Activated CD8-positive, alpha-beta memory T cell treated with anti-CD3 and anti-CD28 coated beads, Interleukin-2, amount 50 U/mL, for 1 hour (primary cell): ENCODE results near the gene RIMS1.

ENCODE experiments used
- DNase-seq: peaks from one replicate; pipeline ENCODE4 v3.0.0-alpha.2; 2020; ENCODE audit errors: extremely low read depth

Gene RIMS1, protein sequence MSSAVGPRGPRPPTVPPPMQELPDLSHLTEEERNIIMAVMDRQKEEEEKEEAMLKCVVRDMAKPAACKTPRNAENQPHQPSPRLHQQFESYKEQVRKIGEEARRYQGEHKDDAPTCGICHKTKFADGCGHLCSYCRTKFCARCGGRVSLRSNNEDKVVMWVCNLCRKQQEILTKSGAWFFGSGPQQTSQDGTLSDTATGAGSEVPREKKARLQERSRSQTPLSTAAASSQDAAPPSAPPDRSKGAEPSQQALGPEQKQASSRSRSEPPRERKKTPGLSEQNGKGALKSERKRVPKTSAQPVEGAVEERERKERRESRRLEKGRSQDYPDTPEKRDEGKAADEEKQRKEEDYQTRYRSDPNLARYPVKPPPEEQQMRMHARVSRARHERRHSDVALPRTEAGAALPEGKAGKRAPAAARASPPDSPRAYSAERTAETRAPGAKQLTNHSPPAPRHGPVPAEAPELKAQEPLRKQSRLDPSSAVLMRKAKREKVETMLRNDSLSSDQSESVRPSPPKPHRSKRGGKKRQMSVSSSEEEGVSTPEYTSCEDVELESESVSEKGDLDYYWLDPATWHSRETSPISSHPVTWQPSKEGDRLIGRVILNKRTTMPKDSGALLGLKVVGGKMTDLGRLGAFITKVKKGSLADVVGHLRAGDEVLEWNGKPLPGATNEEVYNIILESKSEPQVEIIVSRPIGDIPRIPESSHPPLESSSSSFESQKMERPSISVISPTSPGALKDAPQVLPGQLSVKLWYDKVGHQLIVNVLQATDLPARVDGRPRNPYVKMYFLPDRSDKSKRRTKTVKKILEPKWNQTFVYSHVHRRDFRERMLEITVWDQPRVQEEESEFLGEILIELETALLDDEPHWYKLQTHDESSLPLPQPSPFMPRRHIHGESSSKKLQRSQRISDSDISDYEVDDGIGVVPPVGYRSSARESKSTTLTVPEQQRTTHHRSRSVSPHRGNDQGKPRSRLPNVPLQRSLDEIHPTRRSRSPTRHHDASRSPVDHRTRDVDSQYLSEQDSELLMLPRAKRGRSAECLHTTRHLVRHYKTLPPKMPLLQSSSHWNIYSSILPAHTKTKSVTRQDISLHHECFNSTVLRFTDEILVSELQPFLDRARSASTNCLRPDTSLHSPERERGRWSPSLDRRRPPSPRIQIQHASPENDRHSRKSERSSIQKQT (N-terminal part only)

DNA sequence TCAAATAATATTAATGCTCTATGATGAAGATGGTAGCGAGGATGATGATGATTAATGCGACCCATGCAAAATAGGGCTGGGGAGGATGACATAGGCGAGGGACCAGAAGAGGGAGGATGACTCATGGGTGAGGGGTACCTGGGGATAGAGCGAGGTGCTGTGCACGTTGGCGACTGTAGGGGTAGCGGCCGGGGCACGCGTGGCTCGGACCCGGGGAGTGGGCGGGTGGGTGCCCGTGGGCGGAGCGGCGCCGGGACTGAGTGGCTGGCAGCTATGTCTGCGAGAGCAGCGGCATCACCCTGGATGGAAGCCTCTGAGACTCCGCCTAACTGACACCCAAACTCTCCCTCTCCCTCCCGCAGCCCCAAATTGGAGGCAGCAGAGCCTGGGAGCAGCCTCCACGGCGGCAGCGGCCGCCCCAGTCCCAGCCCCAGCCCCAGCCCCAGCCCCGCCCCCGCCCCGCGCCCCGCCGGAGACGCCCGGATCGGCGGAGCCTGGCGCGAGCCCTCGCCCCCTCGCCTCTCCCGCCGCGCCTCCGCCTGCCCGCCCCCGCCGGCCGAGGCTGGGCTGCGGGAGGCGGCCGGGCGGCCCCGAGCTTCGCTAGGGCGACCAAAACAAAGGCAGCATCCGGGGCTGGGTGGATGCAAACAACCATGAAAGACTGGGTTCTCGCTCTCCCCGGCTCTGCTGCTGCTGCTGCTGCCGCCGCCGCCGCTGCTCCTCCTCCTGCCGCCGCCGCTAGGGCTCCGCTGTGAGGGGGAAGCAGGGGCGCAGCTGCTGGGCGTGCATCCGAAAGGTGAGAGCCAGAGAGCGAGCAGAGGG is at the start of gene RIMS1:
Gene RIMS1, plus strand, starts transcription at position 367 of the 822 bp plus-strand sequence. CDS start 474 bp downstream, outside the sequence.
- DNase-seq: no peak

DNA sequence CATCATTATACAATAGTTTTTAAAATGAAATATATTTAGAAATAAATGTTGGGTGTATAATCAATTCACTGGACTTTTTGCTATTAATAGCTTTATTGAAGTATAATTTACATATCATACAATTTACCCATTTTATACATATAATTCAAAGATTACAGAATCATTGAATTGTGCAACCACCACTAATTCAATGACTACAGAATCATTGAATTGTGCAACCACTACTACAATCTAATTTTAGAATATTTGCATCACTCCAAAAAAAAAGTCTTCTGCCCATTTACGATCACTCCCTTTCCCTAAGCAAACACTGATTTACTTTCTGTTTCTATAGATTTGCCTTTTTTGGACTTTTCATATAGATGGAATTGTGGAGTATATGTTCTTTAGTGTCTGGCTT is 35.1 kb upstream of the RIMS1 start:
- no peak for DNase-seq

DNA sequence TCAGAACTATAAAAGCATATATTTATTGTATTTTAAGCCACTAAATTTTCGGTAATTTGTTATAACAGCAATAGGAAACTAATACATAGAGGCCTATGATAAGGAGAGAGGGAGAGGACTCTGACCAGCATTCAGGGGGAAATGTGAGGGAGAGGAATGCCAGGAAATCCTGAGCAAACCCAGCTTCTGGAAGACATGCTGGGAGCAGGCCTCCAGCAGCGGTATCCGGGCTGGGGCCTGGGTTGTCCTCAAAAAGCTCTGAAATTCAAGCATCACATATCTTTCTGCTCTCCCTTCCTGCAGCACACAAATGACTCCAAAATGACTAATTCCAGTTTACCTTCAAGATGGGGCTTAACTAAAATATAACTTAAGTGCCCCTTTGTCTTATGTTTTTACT is 33.4 kb upstream of the RIMS1 start:
- DNase-seq: no peak

DNA sequence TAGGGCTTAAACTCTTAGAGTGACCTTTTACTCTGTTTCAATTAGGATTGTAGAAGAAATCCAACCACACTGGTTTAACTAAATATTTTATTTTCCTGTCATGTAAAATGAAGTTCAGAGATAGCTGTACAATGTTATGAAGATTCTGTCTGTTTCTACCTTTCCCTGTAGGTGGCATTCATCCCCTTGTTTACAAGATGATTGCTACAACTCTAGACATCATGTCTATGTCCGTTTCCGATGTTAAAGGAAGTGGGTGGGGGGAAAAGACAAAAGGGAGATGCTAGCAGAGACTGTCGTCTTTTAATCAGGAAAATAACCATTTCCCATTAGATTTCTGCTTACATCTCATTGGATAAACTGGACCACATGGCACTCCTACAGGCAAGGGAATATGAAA is 30.9 kb upstream of the RIMS1 start:
- DNase-seq: no peak

DNA sequence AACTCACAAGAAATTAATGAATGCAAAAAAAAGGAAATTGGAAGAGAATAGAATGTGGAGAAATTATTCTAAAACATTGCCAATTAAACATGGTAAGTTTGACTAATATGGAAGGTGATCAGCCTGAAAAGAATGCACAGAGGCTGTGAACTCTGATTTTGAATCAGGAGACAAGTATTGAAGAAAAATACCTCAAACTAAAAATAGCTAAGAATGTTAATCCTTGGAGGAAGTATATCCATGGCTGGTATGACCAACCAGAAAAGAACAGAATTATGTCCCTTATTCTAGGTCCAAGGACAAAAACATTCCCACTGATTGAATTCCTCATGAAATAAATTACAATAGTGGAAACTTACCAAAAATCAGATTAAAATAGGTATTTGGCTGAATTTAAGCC is 7.3 kb upstream of the RIMS1 start:
- no peak for DNase-seq

DNA sequence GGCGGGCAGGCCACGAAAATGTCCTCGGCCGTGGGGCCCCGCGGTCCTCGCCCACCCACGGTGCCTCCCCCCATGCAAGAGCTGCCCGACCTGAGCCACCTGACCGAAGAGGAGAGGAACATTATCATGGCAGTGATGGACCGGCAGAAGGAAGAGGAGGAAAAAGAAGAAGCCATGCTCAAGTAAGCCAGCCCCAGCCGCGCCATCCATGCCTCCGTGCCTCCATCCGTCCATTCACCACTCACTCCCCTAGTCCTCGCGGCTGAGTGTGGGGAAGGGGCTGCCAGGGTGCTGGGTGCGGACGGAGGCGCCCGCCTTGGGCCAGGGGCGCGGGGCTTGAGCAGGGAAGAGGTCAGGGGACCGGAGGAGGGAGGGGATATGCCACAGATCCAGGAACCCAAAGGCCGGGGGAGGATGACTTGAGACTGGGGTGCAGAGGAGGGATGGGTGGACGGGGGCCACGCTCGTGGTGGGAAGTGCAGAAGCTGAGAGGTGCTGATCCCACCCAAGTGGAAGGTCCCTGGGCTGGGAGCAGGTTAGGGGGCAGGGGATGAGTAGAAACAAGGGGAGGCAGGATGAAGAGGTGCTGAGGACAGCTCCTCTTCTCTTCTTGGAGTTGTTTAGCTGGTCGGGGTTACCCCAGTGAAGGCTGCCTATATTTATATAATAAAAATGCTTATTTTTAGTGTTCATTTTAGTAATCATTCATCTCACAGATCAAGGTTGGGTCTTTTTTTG is 825 bp downstream of the RIMS1 start:
- no peak for DNase-seq

DNA sequence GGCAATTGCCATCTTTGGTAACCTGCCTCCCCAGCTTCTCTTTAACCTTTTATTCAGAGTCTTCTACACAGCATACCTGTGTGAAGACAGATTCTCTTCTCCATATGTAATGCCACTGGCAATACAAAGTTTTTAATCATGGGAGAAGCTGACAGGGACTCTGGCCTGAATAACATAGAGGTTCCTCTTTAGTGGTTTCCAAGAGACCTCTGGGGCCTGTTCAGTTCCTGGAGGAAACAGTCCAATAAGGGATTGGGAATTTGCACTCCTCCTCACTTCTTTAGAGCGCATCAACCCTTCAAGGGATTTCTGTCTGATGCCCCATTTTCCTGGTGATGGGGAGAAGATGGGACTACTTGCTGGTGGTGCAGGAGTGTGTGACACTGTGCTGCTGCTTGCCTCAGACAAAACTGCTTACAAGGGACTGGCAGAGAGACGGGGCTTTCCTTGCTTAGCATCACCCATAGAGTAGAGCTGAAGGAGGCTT is 1.4 kb downstream of the RIMS1 start:
- no peak for DNase-seq

DNA sequence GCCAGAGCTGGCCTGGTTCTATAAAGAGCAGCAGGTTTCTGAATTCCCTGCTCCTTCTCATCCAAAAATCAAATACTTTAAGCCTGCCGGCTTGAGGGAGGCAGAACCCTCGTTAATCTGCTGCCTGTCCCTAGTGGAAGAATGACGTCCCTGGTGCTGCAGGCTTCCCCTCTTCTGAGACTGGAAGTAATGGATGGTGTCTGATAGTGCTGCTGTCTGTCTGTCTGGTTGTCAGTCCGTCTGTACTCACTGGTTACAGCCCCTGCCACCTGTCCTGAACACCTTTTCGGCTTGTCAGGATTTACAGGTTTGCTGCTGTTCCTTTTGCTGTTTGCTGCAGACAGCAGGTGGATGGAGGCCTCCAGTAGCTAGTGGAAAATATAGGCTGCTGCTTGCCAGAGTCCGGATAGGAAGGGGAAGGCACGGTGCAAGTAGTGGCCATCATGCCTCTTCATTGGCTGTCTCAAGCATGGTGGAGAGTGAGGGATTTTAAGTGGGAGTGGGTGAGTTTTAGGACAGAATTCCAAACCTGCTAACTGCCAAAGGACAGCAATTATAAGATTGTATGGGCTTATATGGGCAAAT is 2.5 kb downstream of the RIMS1 start:
- no peak for DNase-seq

DNA sequence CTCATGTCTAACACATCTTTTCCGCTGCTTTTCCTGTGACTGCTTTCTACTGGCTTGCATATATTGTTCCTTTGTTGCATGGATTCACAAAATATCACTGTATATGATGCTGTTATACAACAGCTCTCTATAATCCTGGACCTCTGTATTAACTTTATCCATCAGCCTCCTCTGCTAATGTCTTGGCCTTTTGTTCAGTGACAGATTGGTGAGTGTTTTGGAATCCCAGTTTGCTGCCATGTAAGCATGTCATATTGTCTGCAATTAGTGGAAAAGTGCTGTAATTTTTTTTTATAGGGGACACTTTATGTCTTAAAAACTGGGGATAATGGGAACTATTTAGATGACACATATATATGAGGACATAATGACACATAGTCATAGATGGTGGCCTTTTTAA is 3.0 kb downstream of the RIMS1 start:
- no peak for DNase-seq

DNA sequence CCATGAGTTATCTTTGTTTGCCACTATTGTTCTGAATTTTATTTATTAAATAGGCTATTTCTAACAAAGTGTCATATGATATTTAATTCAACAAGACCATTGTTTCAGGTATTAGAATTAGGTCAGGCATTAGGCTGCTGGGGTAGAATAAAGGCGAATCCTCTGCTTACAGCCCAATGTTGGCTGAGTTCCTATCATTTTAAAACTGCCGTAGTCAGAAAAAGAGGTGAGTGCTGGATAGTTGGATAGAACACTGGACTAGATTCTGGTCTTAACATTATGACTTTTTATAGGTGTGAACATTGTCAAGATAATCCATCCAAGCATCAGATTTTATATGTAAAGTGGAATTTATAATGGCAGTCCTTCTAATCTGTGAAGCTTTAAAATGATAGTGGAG is 6.3 kb downstream of the RIMS1 start:
- no peak for DNase-seq

DNA sequence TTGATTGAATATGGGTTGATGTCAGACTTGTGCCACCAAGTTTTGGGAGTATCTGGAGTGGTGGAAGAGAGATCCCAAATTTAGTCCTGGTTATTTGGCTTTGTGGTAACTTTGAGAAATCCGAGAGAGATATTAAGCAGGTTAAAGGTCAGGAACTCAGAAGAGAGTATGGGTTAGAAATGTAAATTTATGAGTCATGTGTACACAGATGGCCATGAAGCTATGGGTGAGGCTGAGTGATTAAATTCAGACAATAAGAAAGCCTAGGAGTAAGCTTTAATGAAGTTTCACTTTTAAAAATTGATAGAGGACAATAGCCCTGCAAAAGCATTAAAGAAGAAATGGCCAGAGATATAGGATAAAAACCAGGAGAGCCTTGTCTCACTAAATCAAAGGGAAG is 14.3 kb downstream of the RIMS1 start:
- DNase-seq: no peak

DNA sequence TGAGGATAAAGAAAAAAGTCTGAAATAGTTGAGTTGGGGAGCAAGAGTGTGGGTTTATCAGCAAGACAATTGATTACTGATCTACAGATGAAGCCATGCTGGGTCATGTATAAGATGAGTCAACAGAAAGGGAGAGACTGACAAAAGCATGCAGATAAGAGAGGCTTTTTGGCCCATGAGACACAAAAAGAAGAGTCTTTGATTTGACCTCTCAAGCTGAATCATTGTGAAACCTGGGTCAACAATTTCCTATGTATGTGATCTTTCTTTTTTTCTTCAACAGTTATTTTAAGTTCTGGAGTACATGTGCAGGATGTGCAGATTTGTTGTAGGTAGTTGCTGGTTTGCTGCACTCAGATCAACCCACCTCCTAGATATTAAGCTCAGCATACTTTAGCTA is 15.9 kb downstream of the RIMS1 start:
- no peak for DNase-seq

DNA sequence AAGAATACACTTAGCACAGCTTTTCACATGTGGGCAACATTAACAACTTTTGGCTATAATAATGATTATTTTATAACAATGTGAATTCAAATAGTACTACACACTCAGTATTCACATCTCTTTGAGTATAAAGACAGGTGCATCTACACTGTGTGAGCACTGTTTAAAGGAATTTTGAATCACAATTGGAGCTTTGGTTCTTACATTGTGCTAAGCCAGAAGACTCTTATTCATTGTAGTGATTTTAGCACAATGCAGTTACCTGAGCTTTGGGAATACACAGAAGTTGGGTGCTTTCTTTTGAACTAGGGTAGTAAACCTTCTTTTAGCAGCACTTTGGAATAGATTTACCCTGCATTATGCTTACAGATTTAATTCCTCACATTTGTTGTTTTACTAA is 20.5 kb downstream of the RIMS1 start:
- DNase-seq: no peak

DNA sequence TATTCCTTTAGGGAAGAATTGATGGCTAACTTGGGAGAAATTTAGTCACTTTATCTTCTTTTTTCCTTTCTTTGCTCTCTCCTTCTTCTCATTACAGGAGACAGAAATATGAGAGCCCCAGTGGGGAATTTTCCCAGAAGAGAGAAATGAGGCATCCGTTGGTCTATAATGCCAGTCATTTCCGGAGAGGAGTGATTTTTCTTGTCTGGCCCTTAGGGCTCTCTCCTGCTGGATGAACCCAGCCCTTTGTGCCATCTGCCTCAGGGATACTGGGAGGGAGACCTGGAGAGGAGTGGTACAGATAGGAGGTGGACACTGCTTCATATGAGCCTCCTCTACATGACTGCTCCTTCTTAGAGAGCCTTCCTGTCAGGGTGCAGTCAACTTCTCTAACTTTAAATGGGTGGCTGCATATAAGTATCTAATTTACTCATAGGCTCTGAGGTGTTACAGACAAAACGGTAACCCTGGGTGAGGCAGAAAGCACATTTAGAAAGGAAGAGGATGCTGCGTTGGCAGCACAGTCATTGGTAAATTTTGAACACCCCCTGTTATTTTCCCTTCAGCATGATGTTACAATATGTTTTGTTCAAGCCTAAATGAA is 21.9 kb downstream of the RIMS1 start:
- DNase-seq: no peak

DNA sequence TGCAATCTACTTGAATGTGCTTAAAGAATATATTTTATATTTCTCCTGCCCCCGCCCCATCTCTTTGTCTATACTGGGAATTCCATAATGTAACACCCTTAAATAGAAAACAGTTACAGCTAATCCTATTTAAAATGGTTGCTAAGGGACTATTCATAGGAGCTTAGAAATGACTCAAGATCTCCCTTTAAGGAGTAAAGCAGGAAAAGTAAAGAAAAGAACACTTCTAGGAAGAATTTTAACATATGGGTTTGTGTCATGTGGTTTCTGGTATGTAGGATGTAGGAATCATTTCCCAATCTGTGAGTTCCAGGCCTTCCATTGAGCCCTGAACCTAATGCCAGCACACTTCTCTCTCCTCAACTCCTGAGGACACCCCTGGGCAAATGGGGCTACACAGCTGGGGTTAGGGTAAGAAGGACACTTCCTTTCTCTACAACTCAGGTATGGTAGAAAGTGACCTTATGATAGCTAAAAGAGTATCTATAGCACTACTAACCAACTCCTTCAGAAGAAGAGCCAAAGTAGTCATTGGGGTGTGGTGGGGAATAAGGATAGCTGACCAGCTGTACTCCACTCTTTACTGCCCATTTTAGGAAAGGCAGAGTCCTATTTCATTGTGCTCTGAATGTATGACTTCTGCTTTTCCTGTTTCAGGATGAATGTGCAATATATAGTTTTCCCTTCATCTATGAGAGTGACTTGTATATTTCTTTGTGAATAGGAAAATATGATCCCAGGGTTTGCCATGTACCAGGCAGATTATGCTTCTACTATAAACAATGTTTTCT is 27.3 kb downstream of the RIMS1 start:
- DNase-seq: no peak

DNA sequence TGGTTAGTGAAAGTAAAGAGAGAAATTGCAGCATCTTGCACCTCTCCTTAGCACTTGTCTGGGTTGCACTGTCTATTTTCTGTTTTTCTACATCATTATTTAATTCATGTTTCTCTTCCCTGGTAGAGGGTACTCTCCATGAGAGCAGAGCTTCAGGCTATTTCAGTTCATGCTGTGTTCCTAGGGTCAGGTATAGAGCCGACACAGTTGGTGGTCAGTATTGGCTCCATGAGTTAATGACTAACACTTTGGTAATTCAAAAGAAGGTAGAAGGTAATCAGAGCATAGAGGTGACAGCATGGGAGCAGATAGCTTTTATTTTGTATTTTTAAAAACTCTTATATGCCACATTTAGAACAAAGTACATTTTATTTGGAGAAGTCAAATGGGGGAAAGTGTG is 42.7 kb downstream of the RIMS1 start:
- DNase-seq: no peak

DNA sequence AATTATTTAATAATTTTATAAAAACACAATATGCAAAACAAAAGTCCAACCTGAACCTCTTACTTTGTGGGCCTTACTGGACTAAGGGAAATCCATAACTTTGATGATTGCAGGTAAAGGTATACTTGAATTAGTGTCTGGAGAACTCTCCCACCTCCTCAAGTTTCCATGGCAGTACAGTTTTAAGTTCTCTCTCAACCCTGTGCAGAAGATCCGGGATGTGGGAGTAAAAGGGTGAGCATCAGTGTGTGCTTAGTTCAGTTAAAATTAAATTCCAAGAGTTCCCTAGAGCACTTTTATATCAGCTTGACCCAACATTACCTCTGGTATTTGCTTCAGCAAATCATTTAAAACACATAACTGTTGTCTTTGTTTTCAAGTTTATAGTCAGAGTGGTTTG is 47.5 kb downstream of the RIMS1 start:
- no peak for DNase-seq

DNA sequence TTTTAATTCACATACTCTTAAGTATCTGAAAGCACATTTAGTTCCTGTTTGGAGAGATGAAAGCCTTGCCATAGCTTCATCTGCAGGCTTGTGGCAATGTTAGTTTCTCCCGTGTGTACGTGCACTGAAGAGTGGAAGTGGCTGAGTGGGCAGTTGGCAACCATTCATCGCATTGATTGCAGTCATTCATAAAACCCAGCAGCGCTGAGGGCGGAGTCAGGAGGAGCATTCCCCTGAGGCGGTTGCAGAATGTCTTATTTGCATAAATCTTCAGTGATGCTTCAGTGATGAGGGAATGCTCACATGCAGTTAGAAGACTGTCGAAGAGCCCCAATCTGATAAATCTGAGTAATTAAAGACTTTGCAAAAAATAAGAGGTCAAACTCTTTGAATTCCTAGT is 79.1 kb downstream of the RIMS1 start:
- no peak for DNase-seq

DNA sequence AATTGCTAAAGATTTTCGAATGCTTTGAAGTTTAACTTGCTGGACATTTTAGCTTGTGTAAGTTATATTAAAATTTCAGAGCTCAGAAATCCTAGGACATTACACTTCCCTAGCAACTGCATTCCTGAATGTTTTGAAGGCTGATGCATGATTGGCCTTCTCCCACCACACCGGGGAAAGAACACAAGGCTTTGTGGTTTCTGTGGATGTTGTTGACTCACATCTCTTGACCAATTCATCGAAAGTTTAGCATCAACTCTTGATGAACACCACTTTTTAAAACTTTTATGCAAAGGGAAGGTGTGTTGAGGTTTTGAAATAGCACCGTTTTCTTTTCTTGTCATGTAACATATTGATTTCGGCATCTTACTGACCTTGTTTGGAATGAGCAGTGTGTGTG is 81.1 kb downstream of the RIMS1 start:
- DNase-seq: no peak
